Spleen (tissue), 7 donors: Measurements from ENCODE around the gene QSOX1.

Source experiments
- CTCF ChIP-seq, 11 experiments: fragments of 200-600 bp in 7 of 11; fragments of 450-650 bp in 4 of 11; sonication (generic) in 4 of 11; IDR thresholded peaks in 8 of 11; conservative IDR thresholded peaks in 3 of 11; 1 replicate in 7 of 11; 2 replicates in 4 of 11; pipeline versions ENCODE4 v1.4.0 to v1.8.0; 2016 to 2021; ENCODE audit warnings: antibody characterized with exemption in 11 of 11, inconsistent platforms in 4 of 11, mild to moderate bottlenecking in 1 of 11
- POLR2A ChIP-seq, 3 donors: fragments of 450-650 bp; IDR thresholded peaks; one replicate each; pipeline ENCODE4 v1.5.1; 2017; ENCODE audit warnings: antibody characterized with exemption in 3 of 3, mild to moderate bottlenecking in 1 of 3
- POLR2AphosphoS5 ChIP-seq, 3 donors: sonication (generic); formaldehyde crosslinking; IDR thresholded peaks; one replicate each; pipeline ENCODE4 v1.5.1; 2017; ENCODE audit warnings: antibody characterized with exemption in 3 of 3
- donor health status: DM: no; HTN: no; CAD: no; lungs with moderate emphysema.
- donor health status: DM: no; HTN: no; CAD: no.
- donor health status: DM: no; HTN: no; CAD: no.

GRCh38 chr1:180156631-180157091 lies 2.0 kb downstream of the QSOX1 start:
- TF ChIP-seq CTCF (IDR thresholded peaks at IDR 0.05 in 8 of 11, conservative IDR thresholded peaks at IDR 0.05 in 3 of 11) (no peak), POLR2A (IDR thresholded peaks at IDR 0.05) (no peak), POLR2AphosphoS5 (IDR thresholded peaks at IDR 0.05) (no peak)
